HCT116 (cell line): ENCODE results near the gene HSF2BP.

Source experiments
- CTCF ChIP-seq, 3 experiments: fragments of 200-600 bp in 1 of 3; sonication (generic) in 1 of 3; IDR thresholded peaks in 2 of 3; conservative IDR thresholded peaks in 1 of 3; 2 replicates each; pipeline ENCODE4 v1.5.1; 2012 to 2017; ENCODE audit warnings: low read depth in 2 of 3, low read length in 2 of 3, antibody characterized with exemption in 1 of 3, borderline replicate concordance in 1 of 3, control low read depth in 1 of 3, mild to moderate bottlenecking in 1 of 3, mixed read lengths in 1 of 3, mixed run types in 1 of 3, moderate library complexity in 1 of 3; ENCODE audit not compliant: insufficient read depth in 1 of 3
- EZH2 ChIP-seq: fragments of 200-600 bp; sonication (generic); IDR thresholded peaks from 2 replicates; pipeline ENCODE4 v1.6.1; 2017; ENCODE audit warnings: antibody characterized with exemption, mixed run types
- JUND ChIP-seq: IDR thresholded peaks from 2 replicates; pipeline ENCODE4 v1.6.1; 2012

GRCh38 chr21:43644609-43645008 is 14.7 kb downstream of the HSF2BP start:
- TF ChIP-seq CTCF (IDR thresholded peaks at IDR 0.05 in 2 of 3, conservative IDR thresholded peaks at IDR 0.05 in 1 of 3; ENCODE audit: borderline replicate concordance in 1 of 3, insufficient read depth in 1 of 3, low read depth in 2 of 3, low read length in 2 of 3) (no peak), EZH2 (no peak), JUND (no peak)
